Measurements from ENCODE around the gene RAB1A. TPM values are rescaled to one million over a fixed set of nuclear protein-coding genes. Genes with fewer than 3 reads are reported as not detected.
"Not testable (repeated sequence)": the region's sequence is repeated elsewhere in the genome, so short reads cannot be mapped to it uniquely, and the experiment has no call there.

RAB1A gene
- total and polyA plus RNA-seq, 2 donors, result 130 to 140 TPM

- Histone ChIP-seq H3K4me3 (ENCODE audit: low read depth, low read length) (no peak overlapping the region), H3K36me3 (ENCODE audit: insufficient read depth) (no peaks in the 10 kb centered on the region), H3K4me1 (ENCODE audit: insufficient read depth) (no peaks in the 10 kb centered on the region), H3K27ac (ENCODE audit: low read depth) (no peak overlapping the region)
- WGBS, result 84% methylated on average over 6 of the region's 6 CpGs
- no peak for DNase-seq (ENCODE audit: extremely low spot score)
These were observed 28.7 kb upstream of the RAB1A start for GRCh38 chr2:65158557-65158956.

GRCh38 chr2:65157856-65158255 is 27.9 kb upstream of the RAB1A start:
- H3K27ac ChIP-seq (ENCODE audit: low read depth); H3K4me1 ChIP-seq (ENCODE audit: insufficient read depth); H3K36me3 ChIP-seq (ENCODE audit: insufficient read depth); H3K4me3 ChIP-seq (ENCODE audit: low read depth, low read length); DNase-seq (ENCODE audit: extremely low spot score): not testable (repeated sequence)
- 68% methylated on average over 6 of the region's 6 CpGs for WGBS

- no peak for DNase-seq (ENCODE audit: extremely low spot score)
- 61% methylated on average over 1 of the region's 1 CpG for WGBS
These were observed 26.1 kb upstream of the RAB1A start for GRCh38 chr2:65156041-65156440.

GRCh38 chr2:65153515-65153914 is 23.6 kb upstream of the RAB1A start:
- WGBS, result 83% methylated on average over 3 of the region's 3 CpGs
- Histone ChIP-seq H3K36me3 (ENCODE audit: insufficient read depth) (no peaks in the 10 kb centered on the region), H3K27ac (ENCODE audit: low read depth) (no peak overlapping the region), H3K4me3 (ENCODE audit: low read depth, low read length) (no peak overlapping the region), H3K4me1 (ENCODE audit: insufficient read depth) (no peaks in the 10 kb centered on the region)
- DNase-seq (ENCODE audit: extremely low spot score), result no peak

More at GRCh38 chr2:65156041-65156440, 26.1 kb upstream of the RAB1A start:
- Histone ChIP-seq H3K36me3 (ENCODE audit: insufficient read depth) (no peaks in the 10 kb centered on the region), H3K27ac (ENCODE audit: low read depth) (no peak overlapping the region), H3K4me3 (ENCODE audit: low read depth, low read length) (no peak overlapping the region), H3K4me1 (ENCODE audit: insufficient read depth) (no peaks in the 10 kb centered on the region)

- WGBS, result 74% methylated on average over 3 of the region's 3 CpGs
- H3K27ac ChIP-seq (ENCODE audit: low read depth), result no peak overlapping the region
- H3K4me3 ChIP-seq (ENCODE audit: low read depth, low read length), result no peak overlapping the region
- H3K4me1 ChIP-seq (ENCODE audit: insufficient read depth), result no peaks in the 10 kb centered on the region
- H3K36me3 ChIP-seq (ENCODE audit: insufficient read depth), result no peaks in the 10 kb centered on the region
- DNase-seq (ENCODE audit: extremely low spot score), result no peak
These were observed 16.2 kb upstream of the RAB1A start for GRCh38 chr2:65146078-65146477.

- Histone ChIP-seq H3K27ac (ENCODE audit: low read depth) (no peak overlapping the region), H3K36me3 (ENCODE audit: insufficient read depth) (no peaks in the 10 kb centered on the region), H3K4me3 (ENCODE audit: low read depth, low read length) (no peak overlapping the region), H3K4me1 (ENCODE audit: insufficient read depth) (no peaks in the 10 kb centered on the region)
- 48% methylated on average over 2 of the region's 2 CpGs for WGBS
- no peak for DNase-seq (ENCODE audit: extremely low spot score)
These were observed 14.7 kb upstream of the RAB1A start for GRCh38 chr2:65144571-65144970.

- H3K4me1 ChIP-seq (ENCODE audit: insufficient read depth), result no peaks in the 10 kb centered on the region
- no peak overlapping the region for H3K27ac ChIP-seq (ENCODE audit: low read depth)
- no peak overlapping the region for H3K4me3 ChIP-seq (ENCODE audit: low read depth, low read length)
- H3K36me3 ChIP-seq (ENCODE audit: insufficient read depth), result no peaks in the 10 kb centered on the region
- DNase-seq (ENCODE audit: extremely low spot score), result no peak
These were observed 12.6 kb upstream of the RAB1A start for GRCh38 chr2:65142515-65142914.

- H3K4me3 ChIP-seq (ENCODE audit: low read depth, low read length), result no peak overlapping the region
- no peak for DNase-seq (ENCODE audit: extremely low spot score)
- 95% methylated on average over 2 of the region's 2 CpGs for WGBS
These were observed 7.4 kb upstream of the RAB1A start for GRCh38 chr2:65137197-65137775.

GRCh38 chr2:65136253-65136652 is 6.3 kb upstream of the RAB1A start:
- no peaks in the 10 kb centered on the region for H3K4me1 ChIP-seq (ENCODE audit: insufficient read depth)
- DNase-seq (ENCODE audit: extremely low spot score), result no peak
- 92% methylated on average over 1 of the region's 1 CpG for WGBS
- H3K36me3 ChIP-seq (ENCODE audit: insufficient read depth), result no peaks in the 10 kb centered on the region
- no peak overlapping the region for H3K4me3 ChIP-seq (ENCODE audit: low read depth, low read length)
- H3K27ac ChIP-seq (ENCODE audit: low read depth), result no peak overlapping the region

More at GRCh38 chr2:65137197-65137775, 7.4 kb upstream of the RAB1A start:
- Histone ChIP-seq H3K27ac (ENCODE audit: low read depth) (no peak overlapping the region), H3K4me1 (ENCODE audit: insufficient read depth) (no peaks in the 10 kb centered on the region), H3K36me3 (ENCODE audit: insufficient read depth) (no peaks in the 10 kb centered on the region)

- 90% methylated on average over 7 of the region's 7 CpGs for WGBS
- DNase-seq (ENCODE audit: extremely low spot score), result no peak
- H3K36me3 ChIP-seq (ENCODE audit: insufficient read depth), result no peaks in the 10 kb centered on the region
- H3K4me1 ChIP-seq (ENCODE audit: insufficient read depth), result no peaks in the 10 kb centered on the region
- H3K27ac ChIP-seq (ENCODE audit: low read depth), result no peak overlapping the region
- H3K4me3 ChIP-seq (ENCODE audit: low read depth, low read length), result no peak overlapping the region
These were observed 4.3 kb upstream of the RAB1A start for GRCh38 chr2:65134158-65134557.

- H3K4me1 ChIP-seq (ENCODE audit: insufficient read depth), result no peaks in the 10 kb centered on the region
- H3K36me3 ChIP-seq (ENCODE audit: insufficient read depth), result no peaks in the 10 kb centered on the region
- 68% methylated on average over 4 of the region's 4 CpGs for WGBS
- no peak for DNase-seq (ENCODE audit: extremely low spot score)
- H3K27ac ChIP-seq (ENCODE audit: low read depth), result no peak overlapping the region
- H3K4me3 ChIP-seq (ENCODE audit: low read depth, low read length), result no peak overlapping the region
These were observed 3.7 kb upstream of the RAB1A start for GRCh38 chr2:65133626-65134025.

- H3K36me3 ChIP-seq (ENCODE audit: insufficient read depth); DNase-seq (ENCODE audit: extremely low spot score); H3K4me3 ChIP-seq (ENCODE audit: low read depth, low read length); H3K4me1 ChIP-seq (ENCODE audit: insufficient read depth); H3K27ac ChIP-seq (ENCODE audit: low read depth): not testable (repeated sequence)
- WGBS, result 92% methylated on average over 15 of the region's 15 CpGs
These were observed 3.0 kb upstream of the RAB1A start for GRCh38 chr2:65132930-65133329.

GRCh38 chr2:65130664-65131175 is 814 bp upstream of the RAB1A start:
- H3K27ac ChIP-seq (ENCODE audit: low read depth), result peak overlapping the region; percentile 72
- H3K4me1 ChIP-seq (ENCODE audit: insufficient read depth), result peaks cover 1% of the 10 kb centered on the region
- no peaks in the 10 kb centered on the region for H3K36me3 ChIP-seq (ENCODE audit: insufficient read depth)
- H3K4me3 ChIP-seq (ENCODE audit: low read depth, low read length), result peak overlapping the region; percentile 56
- peak; percentile 17 for DNase-seq (ENCODE audit: extremely low spot score)
- whole genome bisulfite sequencing, result 14% methylated on average over 19 of the region's 19 CpGs

GRCh38 chr2:65129286-65129825 is 550 bp downstream of the RAB1A start:
- Histone ChIP-seq H3K4me3 (ENCODE audit: low read depth, low read length) (peak overlapping the region; percentile 89), H3K4me1 (ENCODE audit: insufficient read depth) (peaks cover 1% of the 10 kb centered on the region), H3K36me3 (ENCODE audit: insufficient read depth) (no peaks in the 10 kb centered on the region), H3K27ac (ENCODE audit: low read depth) (peak overlapping the region; percentile 98)
- WGBS, result under 1% methylated on average over 29 of the region's 29 CpGs
- no peak for DNase-seq (ENCODE audit: extremely low spot score)

Measured in urinary bladder (tissue), 4 donors.